GM23338 (cell line): ENCODE measurements around the gene NFE2L3. TPM values are rescaled to one million over a fixed set of nuclear protein-coding genes. Genes with fewer than 3 reads are reported as not detected.

Source experiments
- ATAC-seq: fragments of 200-7000 bp; cut with Tn5 transposase; 3 replicates; pipeline ENCODE4 v1.9.1; 2020
- DNase-seq: peaks from one replicate; pipeline ENCODE4 v3.0.0-alpha.2; 2015; ENCODE audit warnings: low spot score
- H2AFZ ChIP-seq: fragments of 200-600 bp; sonication (generic); 2 replicates; pipeline ENCODE4 v1.8.0; 2016; ENCODE audit warnings: antibody characterized with exemption, mild to moderate bottlenecking, moderate library complexity
- H3F3A ChIP-seq: fragments of 200-600 bp; sonication (generic); replicated peaks from 2 replicates; pipeline ENCODE4 v1.8.0; 2017; ENCODE audit warnings: antibody characterized with exemption, mixed run types, low read depth
- H3K27ac ChIP-seq: fragments of 200-600 bp; sonication (generic); 2 replicates; pipeline ENCODE4 v1.6.1; 2016; ENCODE audit warnings: low read depth
- H3K27me3 ChIP-seq: fragments of 200-600 bp; sonication (generic); 2 replicates; pipeline ENCODE4 v1.8.0; 2016; ENCODE audit warnings: mild to moderate bottlenecking, mixed run types, moderate library complexity; ENCODE audit not compliant: insufficient read depth
- H3K36me3 ChIP-seq: fragments of 200-600 bp; sonication (generic); 2 replicates; pipeline ENCODE4 v1.8.0; 2016; ENCODE audit warnings: mild to moderate bottlenecking; ENCODE audit not compliant: insufficient read depth
- H3K4me1 ChIP-seq: fragments of 200-600 bp; sonication (generic); 2 replicates; pipeline ENCODE4 v1.8.0; 2016; ENCODE audit warnings: mild to moderate bottlenecking, moderate library complexity; ENCODE audit not compliant: insufficient read depth
- H3K4me2 ChIP-seq: fragments of 200-600 bp; sonication (generic); 2 replicates; pipeline ENCODE4 v1.7.1; 2017; ENCODE audit warnings: mixed run types
- H3K4me3 ChIP-seq: fragments of 200-600 bp; sonication (generic); 2 replicates; pipeline ENCODE4 v1.6.1; 2016; ENCODE audit warnings: mixed run types
- H3K79me2 ChIP-seq: fragments of 200-600 bp; sonication (generic); replicated peaks from 2 replicates; pipeline ENCODE4 v1.8.0; 2017; ENCODE audit warnings: mild to moderate bottlenecking; ENCODE audit not compliant: insufficient read depth
- H3K9me2 ChIP-seq: fragments of 200-600 bp; sonication (generic); 2 replicates; pipeline ENCODE4 v1.8.0; 2017; ENCODE audit not compliant: insufficient read depth
- H4K20me1 ChIP-seq: fragments of 200-600 bp; sonication (generic); replicated peaks from 2 replicates; pipeline ENCODE4 v1.8.0; 2017; ENCODE audit warnings: mild to moderate bottlenecking; ENCODE audit not compliant: insufficient read depth
- H3K27ac Mint-ChIP-seq: 2 replicates; pipeline ENCODE4 v1.8.0; 2020; ENCODE audit warnings: inconsistent platforms, mild to moderate bottlenecking, moderate library complexity, mixed read lengths
- H3K27me3 Mint-ChIP-seq: 3 replicates; pipeline ENCODE4 v1.8.0; 2022; ENCODE audit warnings: low read depth, mild to moderate bottlenecking, moderate library complexity, mixed read lengths, inconsistent platforms; ENCODE audit not compliant: insufficient read depth, poor library complexity
- H3K36me3 Mint-ChIP-seq: 3 replicates; pipeline ENCODE4 v1.8.0; 2021; ENCODE audit warnings: low read depth, mild to moderate bottlenecking, inconsistent platforms, moderate library complexity, mixed read lengths
- H3K4me1 Mint-ChIP-seq: 3 replicates; pipeline ENCODE4 v1.8.0; 2020; ENCODE audit warnings: mild to moderate bottlenecking, inconsistent platforms, mixed read lengths
- H3K4me3 Mint-ChIP-seq: 3 replicates; pipeline ENCODE4 v1.8.0; 2021; ENCODE audit warnings: moderate library complexity, mild to moderate bottlenecking, inconsistent platforms, mixed read lengths
- H3K9me3 Mint-ChIP-seq: 3 replicates; pipeline ENCODE4 v1.8.0; 2020; ENCODE audit warnings: moderate library complexity, mild to moderate bottlenecking, inconsistent platforms, mixed read lengths
- CTCF ChIP-seq, 2 experiments: fragments of 200-600 bp in 1 of 2; sonication (generic) in 1 of 2; conservative IDR thresholded peaks; 2 replicates each; pipeline versions ENCODE4 v1.5.1 to v1.6.1; 2016 to 2017; ENCODE audit warnings: antibody characterized with exemption in 2 of 2, low read depth in 2 of 2, mild to moderate bottlenecking in 2 of 2, moderate library complexity in 1 of 2
- ETS1 ChIP-seq: IDR thresholded peaks from 2 replicates; pipeline ENCODE4 v1.6.1; 2016; ENCODE audit warnings: antibody characterized with exemption
- ZNF331 ChIP-seq: fragments of 250-450 bp; sonication (Bioruptor Pico); IDR thresholded peaks from 2 replicates; pipeline ENCODE4 v1.5.0; 2020; ENCODE audit warnings: low read depth, mild to moderate bottlenecking, moderate library complexity
- ZNF462 ChIP-seq: fragments of 250-450 bp; sonication (Bioruptor Pico); IDR thresholded peaks from 2 replicates; pipeline ENCODE4 v1.5.0; 2020; ENCODE audit warnings: mild to moderate bottlenecking, moderate library complexity
- polyA plus RNA-seq: library from polyadenylated mRNA; unstranded; fragments of >200 nt; fragmentation: Nextera tagmentation; extraction: Ambion mirVana; gene quantifications from 2 replicates; pipeline ENCODE4 v1.2.1, GENCODE V29; 2016
- total RNA-seq: library from RNA; depleted of rRNA; stranded (reverse); fragments of >200 nt; shearing (Covaris generic); gene quantifications from 2 replicates; pipeline ENCODE4 v1.2.3, GENCODE V29; 2014

NFE2L3 gene
- total and polyA plus RNA-seq, 2 experiments from 2014 or later: 62.0 to 142 TPM

GRCh38 chr7:26167303-26167934, 15.4 kb downstream of the NFE2L3 start (continued):
- no peak for TF ChIP-seq ZNF462 (CRISPR knock-in tag)

- Mint-ChIP-seq H3K4me1 (peaks cover 38% of the 10 kb centered on the region), H3K9me3 (peaks cover 18% of the 10 kb centered on the region), H3K4me3 (no peak overlapping the region), H3K27ac (no peak overlapping the region), H3K27me3 (peaks cover 5% of the 10 kb centered on the region), H3K36me3 (peaks cover 60% of the 10 kb centered on the region)
- Histone ChIP-seq H3F3A (no peaks in the 10 kb centered on the region), H3K27ac (peak overlapping the region; percentile 67; the same call in 1 of the 2 replicates), H3K79me2 (peaks cover 100% of the 10 kb centered on the region), H3K27me3 (no peaks in the 10 kb centered on the region), H3K4me1 (peaks cover 43% of the 10 kb centered on the region), H3K4me3 (no peak overlapping the region), H4K20me1 (peaks cover 54% of the 10 kb centered on the region), H3K9me2 (no peaks in the 10 kb centered on the region), H3K4me2 (0 out of 2 replicates have a peak overlapping the region, but pooled peaks have one; percentile 2), H3K36me3 (peaks cover 6% of the 10 kb centered on the region; the same call in 1 of the 2 replicates), H2AFZ (no peak overlapping the region)
- ATAC-seq: no peak
- no peak for DNase-seq
- TF ChIP-seq CTCF (conservative IDR thresholded peaks at IDR 0.05; ENCODE audit: low read depth in 2 of 2) (peak in 1 of 2 experiments; percentile 51; a peak in 2 of 4 replicates), ZNF331 (no peak), ETS1 (no peak)
Observed at GRCh38 chr7:26168458-26169023, 16.5 kb downstream of the NFE2L3 start.
